GM19240 (cell line): ENCODE measurements around the gene ACO2.
"Not testable (repeated sequence)": the region's sequence is repeated elsewhere in the genome, so short reads cannot be mapped to it uniquely, and the experiment has no call there.

ENCODE experiments used
- DNase-seq: peaks from one replicate; pipeline ENCODE4 v3.0.0; 2011; ENCODE audit warnings: low spot score; ENCODE audit not compliant: insufficient read length

The ACO2 gene

GRCh38 chr22:41565403-41566054 lies 96.6 kb downstream of the ACO2 start:
- no peak for DNase-seq

DNA sequence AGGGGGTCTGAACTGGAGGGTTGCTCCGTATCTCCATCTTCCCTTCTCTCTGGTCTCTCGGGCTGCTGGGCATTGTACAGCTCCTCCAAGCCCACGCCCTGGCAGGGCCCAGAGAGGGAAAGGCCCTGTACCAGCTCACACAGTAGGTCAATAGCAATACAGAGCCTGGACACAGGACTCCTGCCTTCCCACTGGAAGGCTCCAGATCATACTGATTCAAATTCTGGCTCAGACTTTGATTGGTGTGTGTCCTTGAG lies 98.5 kb downstream of the ACO2 start:
- no peak for DNase-seq

DNA sequence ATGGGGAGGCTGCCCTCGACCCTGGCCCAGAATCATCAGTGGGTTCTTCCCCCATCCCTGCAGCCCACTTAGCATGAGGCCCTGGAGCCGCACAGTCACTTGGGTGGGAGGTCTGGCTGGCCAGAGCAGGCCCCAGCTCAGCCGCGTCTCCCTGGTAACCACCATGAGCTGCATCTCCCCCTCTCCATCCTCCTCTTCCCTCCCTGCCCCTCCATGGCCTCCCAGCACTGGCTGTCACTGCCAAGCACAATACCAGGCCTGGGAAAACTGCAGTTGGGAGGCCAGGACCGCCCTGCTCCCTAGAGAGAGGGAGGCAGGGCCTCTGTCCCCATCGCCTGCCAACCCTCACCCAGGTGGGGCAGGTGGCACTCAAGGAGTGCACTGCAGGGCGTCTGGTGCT lies 99.9 kb downstream of the ACO2 start:
- DNase-seq, result no peak

- DNase-seq, result no peak
Measured at GRCh38 chr22:41570221-41570620, 101.3 kb downstream of the ACO2 start.

DNA sequence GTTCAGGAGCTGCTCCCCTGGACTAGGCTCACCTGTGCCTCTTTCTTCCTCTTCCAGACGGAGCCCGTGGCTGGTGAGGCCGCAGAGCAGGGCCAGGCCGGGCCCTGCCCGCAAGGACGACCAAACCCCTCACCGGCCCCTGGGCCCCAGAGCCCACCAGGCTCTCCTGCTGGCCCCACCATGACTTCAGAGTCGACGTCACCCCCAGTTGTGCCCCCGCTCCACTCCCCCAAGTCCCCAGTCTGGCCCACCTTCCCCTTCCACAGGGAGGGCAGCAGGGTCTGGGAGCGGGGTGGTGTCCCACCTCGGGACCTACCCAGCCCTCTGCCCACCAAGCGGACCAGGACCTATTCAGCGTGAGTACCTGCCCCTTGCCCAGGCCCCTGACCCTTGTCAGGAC lies 102.9 kb downstream of the ACO2 start:
- DNase-seq, result no peak

DNA sequence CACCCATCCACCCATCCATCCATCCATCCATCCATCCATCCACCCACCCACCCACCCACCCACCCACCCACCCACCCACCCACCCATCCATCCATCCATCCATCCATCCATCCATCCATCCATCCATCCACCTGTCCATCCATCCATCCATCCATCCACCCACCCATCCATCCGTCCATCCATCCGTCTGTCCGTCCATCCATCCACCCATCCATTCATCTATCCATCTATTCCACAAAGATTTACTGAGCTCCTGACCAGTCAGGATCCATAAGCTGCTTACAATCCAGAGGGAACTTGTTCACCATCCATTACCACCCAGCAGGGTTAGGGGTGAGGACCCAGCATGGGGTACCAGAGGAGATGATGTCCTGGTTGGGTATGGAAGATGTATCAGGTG lies 103.4 kb downstream of the ACO2 start:
- not testable (repeated sequence) for DNase-seq

DNA sequence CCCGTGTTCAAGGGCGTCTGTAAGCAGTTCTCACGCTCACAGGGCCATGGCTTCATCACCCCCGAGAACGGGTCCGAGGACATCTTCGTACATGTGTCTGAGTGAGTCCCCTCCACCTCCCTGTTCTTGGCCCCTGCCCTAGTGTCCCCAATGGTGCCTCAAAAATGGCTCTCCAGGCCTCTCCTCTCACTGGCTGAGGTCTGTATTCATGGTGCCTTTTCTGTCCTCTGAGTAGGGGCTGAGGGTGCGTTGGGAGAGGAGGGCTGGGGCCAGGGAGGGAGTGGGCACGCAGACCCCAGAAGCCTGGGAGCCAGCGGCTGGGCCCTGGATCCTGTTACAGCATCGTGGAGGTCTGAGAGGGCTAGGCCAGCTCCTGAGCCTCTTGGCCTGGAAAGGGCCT lies 104.8 kb downstream of the ACO2 start:
- DNase-seq, result no peak

GRCh38 chr22:41574847-41575381 lies 106.0 kb downstream of the ACO2 start:
- DNase-seq, result no peak

- DNase-seq, result no peak
Measured at GRCh38 chr22:41575533-41575932, 106.6 kb downstream of the ACO2 start.

- no peak for DNase-seq
Measured at GRCh38 chr22:41576877-41577276, 108.0 kb downstream of the ACO2 start.

DNA sequence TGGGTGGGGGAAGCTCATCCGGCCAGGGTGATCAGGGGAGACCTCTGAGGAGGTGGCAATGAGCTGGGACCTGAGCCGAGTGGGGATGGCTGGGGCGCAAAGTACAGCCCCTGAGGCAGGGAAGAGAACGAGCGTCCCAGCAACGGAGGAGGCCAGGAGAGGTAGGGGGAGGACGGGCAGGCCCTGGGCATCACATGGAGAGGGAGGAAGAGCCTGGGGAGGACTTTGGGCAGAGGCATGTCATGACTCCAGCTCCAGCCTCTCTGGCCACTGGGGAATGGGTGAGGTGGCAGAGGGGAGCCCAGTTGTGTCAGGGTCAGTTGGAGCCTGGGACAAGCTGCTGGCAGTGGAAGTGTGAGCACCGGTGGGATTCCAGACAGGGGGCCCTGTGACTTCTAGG lies 109.2 kb downstream of the ACO2 start:
- DNase-seq, result no peak
